PC-9 (cell line): ENCODE data around the gene KPNA2.

Experiments used
- CTCF ChIP-seq: fragments of 200-600 bp; sonication (generic); conservative IDR thresholded peaks from 2 replicates; pipeline ENCODE4 v1.6.1; 2017; ENCODE audit warnings: mixed run types, antibody characterized with exemption, mild to moderate bottlenecking, moderate library complexity
- EZH2 ChIP-seq: fragments of 200-600 bp; sonication (generic); IDR thresholded peaks from 2 replicates; pipeline ENCODE4 v1.8.0; 2017; ENCODE audit warnings: antibody characterized with exemption, low read depth

- no peak for TF ChIP-seq CTCF
- no peak for TF ChIP-seq EZH2
These were observed 18.7 kb upstream of the KPNA2 start for GRCh38 chr17:68016838-68017237.
